Muscle of arm (tissue), 12 donors: ENCODE results near the gene LRFN5. TPM values are rescaled to one million over a fixed set of nuclear protein-coding genes. Genes with fewer than 3 reads are reported as not detected.
A peak's percentile ranks its signal among the peaks of the same experiment; 100 is the strongest.
"Not testable (repeated sequence)": the region's sequence is repeated elsewhere in the genome, so short reads cannot be mapped to it uniquely, and the experiment has no call there.

ENCODE experiments used
- DNase-seq: peaks from one replicate; pipeline ENCODE4 v3.0.0-alpha.2; 2013
- polyA plus RNA-seq, 12 donors: library from polyadenylated mRNA; unstranded; fragments of 120-200 nt; gene quantifications; one replicate each; pipeline ENCODE4 v1.2.1, GENCODE V29; 2013; ENCODE audit not compliant: insufficient read length in 12 of 12

LRFN5 gene
- polyA plus RNA-seq, 12 donors, result 4.6 to 22.4 (median 8.9) TPM; not detected in 1

GRCh38 chr14:41634286-41634685, 27.6 kb downstream of the LRFN5 start:
- peak; percentile 13 for DNase-seq

- DNase-seq, result no peak
Measured at GRCh38 chr14:41636492-41637392, 30.1 kb downstream of the LRFN5 start.

- no peak for DNase-seq
Measured at GRCh38 chr14:41641690-41642089, 35.0 kb downstream of the LRFN5 start.

GRCh38 chr14:41642367-41642766, 35.7 kb downstream of the LRFN5 start:
- no peak for DNase-seq

GRCh38 chr14:41642789-41643188, 36.1 kb downstream of the LRFN5 start:
- no peak for DNase-seq

GRCh38 chr14:41644606-41645005, 37.9 kb downstream of the LRFN5 start:
- DNase-seq, result no peak

GRCh38 chr14:41650802-41651201, 44.1 kb downstream of the LRFN5 start:
- DNase-seq, result no peak

GRCh38 chr14:41654196-41654595, 47.5 kb downstream of the LRFN5 start:
- DNase-seq, result no peak

- DNase-seq, result no peak
Measured at GRCh38 chr14:41662780-41663472, 56.2 kb downstream of the LRFN5 start.

- DNase-seq, result peak; percentile 17
Measured at GRCh38 chr14:41663473-41663850, 56.8 kb downstream of the LRFN5 start.

- DNase-seq, result no peak
Measured at GRCh38 chr14:41666301-41666700, 59.6 kb downstream of the LRFN5 start.

- peak; percentile 17 for DNase-seq
Measured at GRCh38 chr14:41668356-41668755, 61.7 kb downstream of the LRFN5 start.

- not testable (repeated sequence) for DNase-seq
Measured at GRCh38 chr14:41673601-41674000, 66.9 kb downstream of the LRFN5 start.

GRCh38 chr14:41674511-41674971, 67.9 kb downstream of the LRFN5 start:
- not testable (repeated sequence) for DNase-seq

GRCh38 chr14:41699486-41699885, 92.8 kb downstream of the LRFN5 start:
- DNase-seq, result no peak

- DNase-seq, result no peak
Measured at GRCh38 chr14:41718477-41719166, 111.9 kb downstream of the LRFN5 start.

GRCh38 chr14:41739203-41739602, 132.5 kb downstream of the LRFN5 start:
- DNase-seq, result no peak

- no peak for DNase-seq
Measured at GRCh38 chr14:41743140-41743539, 136.5 kb downstream of the LRFN5 start.

GRCh38 chr14:41749429-41749828, 142.8 kb downstream of the LRFN5 start:
- DNase-seq, result peak; percentile 41

- not testable (repeated sequence) for DNase-seq
Measured at GRCh38 chr14:41750575-41750974, 143.9 kb downstream of the LRFN5 start.

- peak; percentile 12 for DNase-seq
Measured at GRCh38 chr14:41758011-41758665, 151.5 kb downstream of the LRFN5 start.

- no peak for DNase-seq
Measured at GRCh38 chr14:41761204-41761603, 154.5 kb downstream of the LRFN5 start.
